Measurements from ENCODE around the gene ZNF467. TPM values are rescaled to one million over a fixed set of nuclear protein-coding genes. Genes with fewer than 3 reads are reported as not detected.

The ZNF467 gene
- total and polyA plus RNA-seq, 3 donors from 2014 or later, result 2.4 to 3.3 (median 2.9) TPM

DNA sequence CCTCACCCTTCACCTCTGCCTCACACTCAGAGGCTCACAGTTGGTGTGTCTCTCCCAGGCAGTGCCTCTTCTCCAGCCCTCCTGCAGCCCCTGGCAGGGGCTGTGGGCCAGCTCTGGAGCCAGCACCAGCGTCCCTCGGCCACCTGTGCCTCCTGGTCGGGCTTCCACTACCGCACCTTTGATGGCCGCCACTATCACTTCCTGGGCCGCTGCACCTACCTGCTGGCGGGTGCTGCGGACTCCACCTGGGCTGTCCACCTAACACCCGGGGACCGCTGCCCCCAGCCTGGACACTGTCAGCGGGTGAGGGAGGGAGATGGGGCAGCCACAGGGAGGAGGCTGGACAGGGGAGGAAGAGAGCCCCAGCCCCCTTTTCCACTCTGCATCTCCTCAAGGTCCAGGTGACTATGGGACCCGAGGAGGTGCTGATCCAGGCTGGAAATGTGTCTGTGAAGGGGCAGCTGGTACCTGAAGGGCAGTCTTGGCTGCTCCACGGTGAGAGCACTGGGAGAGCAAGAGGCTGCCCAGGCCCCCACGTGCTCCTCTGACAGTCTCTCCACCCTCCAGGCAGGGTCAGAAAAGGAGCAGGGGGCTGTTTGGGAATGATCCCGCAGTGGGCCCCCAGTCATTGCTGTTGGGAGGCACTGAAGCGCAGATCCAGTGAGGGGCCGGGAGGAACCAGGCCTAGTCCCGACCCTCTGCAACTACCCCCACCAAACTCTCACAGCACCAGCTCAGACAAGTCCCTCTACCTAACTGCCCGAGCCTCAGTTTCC is 4.4 kb upstream of the ZNF467 start:
- DNase-seq, result no peak
- Histone ChIP-seq H3K9me3 (no peaks in the 10 kb centered on the region), H3K36me3 (ENCODE audit: low read depth, missing control alignments) (no peaks in the 10 kb centered on the region), H3K4me3 (no peak overlapping the region), H3K27me3 (no peaks in the 10 kb centered on the region), H3K27ac (no peak overlapping the region), H3K4me1 (no peaks in the 10 kb centered on the region)
- intact Hi-C loops (cut with DNase I; ENCODE audit: low total_unique reads), result no loop called here
- no peak for TF ChIP-seq POLR2A (IDR thresholded peaks at IDR 0.05)
- TF ChIP-seq, protein P1, sequence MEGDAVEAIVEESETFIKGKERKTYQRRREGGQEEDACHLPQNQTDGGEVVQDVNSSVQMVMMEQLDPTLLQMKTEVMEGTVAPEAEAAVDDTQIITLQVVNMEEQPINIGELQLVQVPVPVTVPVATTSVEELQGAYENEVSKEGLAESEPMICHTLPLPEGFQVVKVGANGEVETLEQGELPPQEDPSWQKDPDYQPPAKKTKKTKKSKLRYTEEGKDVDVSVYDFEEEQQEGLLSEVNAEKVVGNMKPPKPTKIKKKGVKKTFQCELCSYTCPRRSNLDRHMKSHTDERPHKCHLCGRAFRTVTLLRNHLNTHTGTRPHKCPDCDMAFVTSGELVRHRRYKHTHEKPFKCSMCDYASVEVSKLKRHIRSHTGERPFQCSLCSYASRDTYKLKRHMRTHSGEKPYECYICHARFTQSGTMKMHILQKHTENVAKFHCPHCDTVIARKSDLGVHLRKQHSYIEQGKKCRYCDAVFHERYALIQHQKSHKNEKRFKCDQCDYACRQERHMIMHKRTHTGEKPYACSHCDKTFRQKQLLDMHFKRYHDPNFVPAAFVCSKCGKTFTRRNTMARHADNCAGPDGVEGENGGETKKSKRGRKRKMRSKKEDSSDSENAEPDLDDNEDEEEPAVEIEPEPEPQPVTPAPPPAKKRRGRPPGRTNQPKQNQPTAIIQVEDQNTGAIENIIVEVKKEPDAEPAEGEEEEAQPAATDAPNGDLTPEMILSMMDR (IDR thresholded peaks at IDR 0.05), result no peak
- WGBS, 2 donors, result 60 to 79% methylated on average over 10 to 19 of the region's 19 CpGs

DNA sequence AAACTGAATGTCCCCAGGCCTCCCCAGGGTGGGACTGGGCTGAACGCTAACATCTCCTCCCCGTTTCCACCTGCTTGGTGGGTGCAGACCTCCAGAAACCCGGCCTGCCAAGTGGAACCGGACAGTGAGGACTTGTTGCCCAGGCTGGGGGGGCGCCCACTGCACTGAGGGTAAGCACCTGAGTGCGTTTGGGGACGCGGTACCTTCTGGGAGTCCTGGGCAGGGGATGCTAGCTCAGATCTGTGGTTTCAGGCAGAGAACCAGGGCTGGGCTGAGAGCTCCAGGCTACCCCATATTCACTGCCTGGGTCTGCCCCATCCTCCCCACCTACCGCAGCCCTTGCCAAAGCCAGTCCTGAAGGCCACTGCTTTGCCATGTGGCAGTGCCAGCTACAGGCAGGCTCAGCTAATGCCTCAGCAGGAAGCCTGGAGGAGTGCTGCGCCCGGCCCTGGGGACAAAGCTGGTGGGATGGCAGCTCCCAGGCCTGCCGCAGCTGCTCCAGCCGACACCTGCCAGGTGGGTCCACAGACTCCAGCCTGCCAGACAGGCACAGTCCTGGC is 3.5 kb upstream of the ZNF467 start:
- DNase-seq, result no peak
- TF ChIP-seq, protein P1 (IDR thresholded peaks at IDR 0.05), result no peak
- intact Hi-C loops (cut with DNase I; ENCODE audit: low total_unique reads), result no loop called here
- H3K4me3 ChIP-seq, result no peak overlapping the region
- 58 to 88% methylated on average over 8 to 11 of the region's 13 CpGs for WGBS, 2 donors
- peaks cover 2% of the 10 kb centered on the region for H3K4me1 ChIP-seq
- no peak overlapping the region for H3K27ac ChIP-seq
- H3K27me3 ChIP-seq, result no peaks in the 10 kb centered on the region
- no peaks in the 10 kb centered on the region for H3K9me3 ChIP-seq
- no peaks in the 10 kb centered on the region for H3K36me3 ChIP-seq (ENCODE audit: low read depth, missing control alignments)

DNA sequence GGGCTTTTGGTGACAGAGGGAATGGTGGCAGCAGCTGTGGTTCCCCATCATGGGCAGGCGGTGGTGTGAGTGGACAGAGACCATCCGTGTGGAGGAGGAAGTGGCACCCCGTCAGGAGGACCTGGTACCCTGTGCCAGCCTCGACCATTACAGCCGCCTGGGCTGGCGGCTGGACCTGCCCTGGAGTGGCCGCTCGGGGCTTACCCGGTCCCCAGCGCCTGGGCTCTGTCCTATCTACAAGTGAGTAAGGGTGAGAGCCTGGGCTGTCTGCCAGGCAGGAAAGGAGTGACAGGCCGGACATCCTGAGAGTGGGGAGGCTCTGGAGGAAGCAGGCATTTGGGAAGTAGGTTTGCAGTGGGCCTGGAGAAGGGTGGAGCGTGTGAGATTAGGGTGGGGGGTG is 2.9 kb upstream of the ZNF467 start:
- Histone ChIP-seq H3K9me3 (no peaks in the 10 kb centered on the region), H3K4me3 (no peak overlapping the region), H3K27me3 (no peaks in the 10 kb centered on the region), H3K27ac (no peak overlapping the region), H3K36me3 (ENCODE audit: low read depth, missing control alignments) (no peaks in the 10 kb centered on the region), H3K4me1 (peaks cover 5% of the 10 kb centered on the region)
- intact Hi-C loops (cut with DNase I; ENCODE audit: low total_unique reads), result no loop called here
- WGBS, 2 donors, result 35 to 45% methylated on average over 12 of the region's 12 CpGs
- TF ChIP-seq POLR2A (IDR thresholded peaks at IDR 0.05), result no peak
- TF ChIP-seq, protein P1 (IDR thresholded peaks at IDR 0.05), result no peak
- DNase-seq, result no peak

DNA sequence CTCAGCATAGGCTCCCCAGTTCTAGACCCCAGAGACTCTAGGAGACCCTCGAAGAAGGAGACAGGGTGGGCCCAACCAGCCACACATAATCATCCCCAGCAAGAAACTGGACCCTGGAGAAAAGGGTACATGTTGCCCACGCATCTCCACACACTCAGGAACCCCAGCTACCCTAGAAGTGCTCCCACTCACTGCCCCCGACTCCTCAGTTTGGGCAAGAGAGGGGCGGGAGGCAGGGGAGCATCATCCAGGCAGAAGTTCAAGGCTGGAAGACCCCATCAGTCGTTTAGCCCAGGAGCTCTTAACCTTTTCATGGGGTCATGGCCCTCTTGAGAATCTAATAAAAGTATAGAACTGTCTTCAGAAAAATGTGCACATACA is 1.8 kb upstream of the ZNF467 start:
- Histone ChIP-seq H3K27ac (no peak overlapping the region), H3K27me3 (no peaks in the 10 kb centered on the region), H3K9me3 (no peaks in the 10 kb centered on the region), H3K4me1 (peaks cover 9% of the 10 kb centered on the region), H3K4me3 (no peak overlapping the region), H3K36me3 (ENCODE audit: low read depth, missing control alignments) (no peaks in the 10 kb centered on the region)
- no peak for DNase-seq
- TF ChIP-seq, protein P1 (IDR thresholded peaks at IDR 0.05), result no peak
- no peak for TF ChIP-seq POLR2A (IDR thresholded peaks at IDR 0.05)
- intact Hi-C loops (cut with DNase I; ENCODE audit: low total_unique reads), result no loop called here
- WGBS, 2 donors, result 47 to 57% methylated on average over 3 to 5 of the region's 5 CpGs

Data from testis (tissue), 3 donors.